Fibroblast of skin of left biceps (primary cell): ENCODE results near the gene ZNF18.
A peak's percentile ranks its signal among the peaks of the same experiment; 100 is the strongest.

Experiments
- DNase-seq, 2 experiments: peaks; one replicate each; pipeline ENCODE4 v3.0.0-alpha.2; 2013; ENCODE audit warnings: low read depth in 2 of 2

Gene ZNF18

DNA sequence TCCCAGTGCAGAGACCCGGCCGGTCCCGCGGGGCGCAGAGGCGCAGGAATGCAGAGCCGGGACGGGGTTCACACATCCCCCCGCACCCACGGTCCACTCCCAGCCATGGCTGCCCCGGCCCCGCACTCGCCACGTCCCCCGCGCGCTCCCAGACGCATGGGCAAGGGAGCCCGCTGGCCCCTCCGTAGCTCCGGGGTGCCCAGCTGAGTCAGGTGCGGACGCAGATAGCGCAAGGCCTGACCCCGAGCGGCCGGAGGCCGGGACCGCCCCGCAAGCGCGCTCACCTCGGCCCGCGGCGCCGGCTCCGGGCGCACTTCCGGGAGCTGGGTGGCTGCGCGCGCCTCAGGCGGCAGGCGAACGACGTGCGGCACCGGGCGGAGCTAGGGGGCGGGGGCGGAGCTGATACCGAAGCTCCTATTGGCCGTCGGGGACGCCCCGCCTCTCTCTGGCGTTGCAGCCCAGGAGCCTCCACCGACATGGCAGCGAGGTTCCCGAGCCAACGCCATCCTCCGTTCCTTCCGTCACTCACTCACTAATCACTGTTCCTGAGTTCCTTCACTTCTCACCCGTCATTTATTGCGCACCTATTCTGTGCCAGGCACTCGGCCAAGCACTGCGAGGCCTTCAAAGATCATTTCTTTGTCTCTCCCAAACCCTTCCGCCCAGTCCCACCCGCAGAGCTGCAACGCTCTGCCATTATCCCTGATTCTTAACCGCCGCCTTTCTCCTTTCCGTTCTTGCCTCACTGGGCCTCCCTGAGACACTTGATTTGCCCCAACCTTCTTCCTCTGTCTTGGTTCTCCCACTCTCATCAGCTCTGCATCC, at the start of gene ZNF18:
ZNF18 (minus strand) TSS at position 329 of the 825 bp plus-strand sequence. CDS start 4,646 bp downstream, outside the sequence.
- DNase-seq, result peak; percentile 78

- DNase-seq, result no peak
Observed at GRCh38 chr17:12046786-12047185, 49.5 kb upstream of the ZNF18 start.

GRCh38 chr17:12043702-12044101, 46.4 kb upstream of the ZNF18 start:
- no peak for DNase-seq

- DNase-seq, result peak; percentile 33 to 36
Observed at GRCh38 chr17:12041312-12041711, 44.0 kb upstream of the ZNF18 start.

- no peak for DNase-seq
Observed at GRCh38 chr17:12040478-12040877, 43.2 kb upstream of the ZNF18 start.

DNA sequence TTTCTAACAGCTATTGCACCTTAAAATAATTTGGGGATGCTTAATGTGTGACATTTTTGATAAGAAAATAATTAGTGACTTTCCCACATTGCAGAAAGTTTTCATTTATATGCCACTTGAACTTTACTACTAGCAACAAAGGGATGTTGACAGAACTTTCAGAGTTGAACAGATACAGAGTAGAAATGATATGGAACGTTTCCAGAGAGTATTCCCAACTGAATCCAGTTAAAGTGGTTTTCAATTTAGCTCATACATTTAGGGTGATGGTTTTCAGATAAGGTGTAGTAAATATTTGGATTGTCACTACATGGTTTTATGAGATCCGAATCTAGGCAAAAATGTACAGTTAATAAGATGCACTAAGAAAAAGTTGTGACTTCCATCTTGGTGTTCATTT, 40.7 kb upstream of the ZNF18 start:
- DNase-seq, result no peak

DNA sequence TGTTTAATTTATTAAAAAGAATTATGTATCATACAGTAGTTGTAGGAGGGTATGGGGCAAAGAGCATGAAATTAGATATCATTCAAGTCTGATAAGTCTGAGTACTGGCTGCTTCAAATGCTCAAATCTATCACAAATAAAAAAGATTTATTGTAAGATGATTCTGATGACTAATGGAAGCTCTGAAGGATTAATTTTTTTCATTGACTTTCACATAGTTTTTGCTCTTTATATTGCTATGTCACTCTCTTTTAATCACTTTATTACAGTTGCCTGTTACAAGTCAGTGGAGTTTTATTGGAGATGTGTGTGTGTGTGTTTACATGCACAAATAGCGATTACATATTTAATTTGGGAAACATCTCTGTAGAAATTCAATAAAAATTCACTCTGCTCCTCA, 38.4 kb upstream of the ZNF18 start:
- no peak for DNase-seq

DNA sequence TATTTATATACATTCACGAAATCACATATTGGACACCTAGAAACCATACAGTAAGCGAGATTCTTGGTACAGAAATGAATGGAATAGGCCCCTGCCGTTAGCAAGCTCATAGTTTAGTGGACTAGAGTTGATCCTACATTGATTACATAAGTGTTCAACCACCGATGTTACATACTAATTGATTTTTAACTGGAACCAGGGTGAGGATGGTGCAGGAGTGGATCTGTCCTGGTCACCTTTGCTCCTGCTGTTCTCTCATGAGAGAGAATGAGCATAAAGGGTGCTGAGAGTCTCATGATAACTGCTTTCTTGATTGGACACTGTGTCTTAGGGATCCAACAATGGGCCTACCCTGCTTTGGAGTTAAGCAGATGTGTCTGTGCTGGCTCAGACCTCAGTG, 37.3 kb upstream of the ZNF18 start:
- no peak for DNase-seq

- no peak for DNase-seq
Observed at GRCh38 chr17:12028611-12029010, 31.3 kb upstream of the ZNF18 start.

DNA sequence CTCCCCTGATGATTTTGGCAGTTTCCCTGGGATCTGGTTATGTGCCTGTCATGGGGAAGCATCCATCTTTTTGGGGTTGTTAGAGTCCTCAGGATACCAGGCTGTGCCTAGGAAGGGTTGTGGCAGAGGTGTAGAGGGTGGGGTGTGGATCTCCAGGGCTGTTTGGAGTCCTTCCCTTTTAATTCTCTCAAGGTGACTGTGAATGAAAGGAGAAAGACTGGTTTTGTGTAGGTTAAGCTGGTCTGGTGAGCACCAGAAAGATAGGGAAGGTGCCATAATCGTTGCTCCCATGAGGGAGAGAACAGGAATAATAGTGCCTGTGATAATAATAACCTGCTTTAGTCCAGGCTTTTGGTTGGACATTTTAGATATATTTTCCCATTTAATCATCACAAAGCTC, 30.4 kb upstream of the ZNF18 start:
- no peak for DNase-seq

DNA sequence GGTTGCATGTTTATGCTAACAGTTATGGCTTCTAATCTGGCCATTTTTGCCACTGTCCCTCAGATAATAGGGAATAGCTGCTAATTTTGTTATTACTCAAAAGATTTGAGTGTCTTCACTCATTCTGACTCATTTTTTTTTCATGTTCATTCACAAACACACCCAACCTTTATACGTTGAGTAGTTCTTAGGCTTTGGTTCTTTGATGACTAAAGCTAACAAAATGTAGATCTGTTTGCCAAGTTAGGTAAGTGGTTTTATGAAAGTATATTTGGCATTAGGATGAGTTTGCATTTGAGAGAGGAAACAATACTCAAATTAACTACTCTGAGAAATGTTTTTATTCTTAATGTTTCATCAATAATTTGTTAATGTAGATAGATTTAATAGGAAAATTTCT, 27.1 kb upstream of the ZNF18 start:
- DNase-seq, result peak; percentile 4 to 22

DNA sequence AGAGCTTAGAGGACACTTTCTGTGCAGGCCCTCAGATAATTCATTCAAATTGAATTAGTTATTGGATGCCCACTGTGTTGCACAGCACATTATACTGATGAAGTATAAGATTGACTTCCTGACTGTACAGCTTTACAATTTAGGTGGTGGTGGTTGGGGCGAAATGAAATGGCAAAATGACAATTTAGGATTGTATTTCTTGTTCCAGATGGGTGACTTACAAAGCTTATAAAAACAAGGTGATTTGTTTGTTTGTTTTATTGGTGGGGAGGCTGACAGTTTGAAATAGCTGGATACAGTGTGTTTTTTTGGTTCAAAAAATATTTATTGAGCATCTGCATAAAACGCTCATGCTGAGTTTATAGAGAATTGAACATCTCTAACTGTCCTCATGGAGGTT, 25.0 kb upstream of the ZNF18 start:
- DNase-seq, result no peak

- no peak for DNase-seq
Observed at GRCh38 chr17:12021623-12022140, 24.4 kb upstream of the ZNF18 start.

DNA sequence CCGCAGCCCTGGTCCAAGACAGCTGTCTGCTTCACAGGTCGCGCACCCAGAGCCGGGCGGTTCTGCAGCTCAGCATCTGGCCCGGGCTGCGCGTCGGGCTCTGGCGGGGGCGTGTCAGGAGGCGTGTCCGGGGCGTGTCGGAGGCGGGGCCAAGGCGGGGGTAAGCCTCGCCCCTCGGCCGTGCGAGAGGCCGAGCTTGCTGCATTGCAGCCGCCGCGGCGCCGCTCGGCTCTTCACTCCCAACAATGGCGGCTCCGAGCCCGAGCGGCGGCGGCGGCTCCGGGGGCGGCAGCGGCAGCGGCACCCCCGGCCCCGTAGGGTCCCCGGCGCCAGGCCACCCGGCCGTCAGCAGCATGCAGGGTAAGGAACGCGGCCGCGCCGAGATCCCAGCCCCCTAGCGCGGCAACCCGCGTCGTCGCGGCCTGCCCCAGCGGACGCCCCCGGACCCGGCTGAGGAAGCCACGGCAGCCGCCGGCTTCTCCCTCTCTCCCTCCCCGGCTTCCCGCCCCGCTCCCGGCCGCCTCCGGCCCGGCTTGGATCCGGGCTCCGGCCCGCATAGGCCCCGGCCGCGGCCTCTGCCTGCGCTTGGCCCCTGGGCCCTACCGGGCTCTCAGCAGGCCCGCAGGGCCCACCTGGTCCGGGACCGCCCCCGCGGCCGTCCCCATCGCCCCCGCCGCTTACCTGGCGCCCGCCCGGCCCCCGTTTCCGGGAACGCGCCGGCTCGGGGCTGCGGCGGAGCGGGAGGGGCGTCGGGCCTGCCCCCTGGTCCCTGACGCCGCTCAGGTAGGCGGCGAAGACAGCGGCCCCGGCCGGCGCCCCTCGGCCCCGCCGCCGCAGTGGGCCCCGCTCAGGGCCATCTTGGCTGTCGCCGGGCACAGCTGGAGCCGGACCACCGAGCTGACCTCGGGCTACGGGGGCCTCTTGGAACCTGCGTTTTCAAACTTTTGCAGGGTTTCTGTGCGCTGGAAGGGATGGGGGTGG, 23.7 kb upstream of the ZNF18 start, which contains the start of gene MAP2K4:
MAP2K4 (plus strand) TSS at position 236 of the 981 bp plus-strand sequence; CDS start at position 246, 10 bp downstream.
- DNase-seq, result peak; percentile 62 to 66

DNA sequence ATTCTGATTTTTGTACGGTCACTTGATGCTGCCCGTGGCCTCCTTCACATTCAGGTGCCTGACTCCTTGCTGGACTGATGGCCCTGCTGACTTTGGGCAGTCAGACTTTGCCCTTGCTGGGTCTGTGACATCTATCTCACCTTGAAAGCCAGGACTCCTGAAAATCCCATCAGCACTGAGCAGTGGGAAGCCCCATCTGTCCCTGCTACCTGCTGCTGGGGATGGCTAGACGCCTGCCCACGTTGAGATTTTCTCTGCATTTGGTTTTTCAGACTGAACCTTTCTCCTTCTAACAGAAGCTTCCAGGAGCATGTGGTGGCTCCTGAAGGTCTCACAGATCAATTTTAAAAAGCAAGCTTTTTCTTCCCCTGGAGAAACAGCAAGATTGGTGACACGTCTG, 10.2 kb upstream of the ZNF18 start:
- DNase-seq, result no peak

DNA sequence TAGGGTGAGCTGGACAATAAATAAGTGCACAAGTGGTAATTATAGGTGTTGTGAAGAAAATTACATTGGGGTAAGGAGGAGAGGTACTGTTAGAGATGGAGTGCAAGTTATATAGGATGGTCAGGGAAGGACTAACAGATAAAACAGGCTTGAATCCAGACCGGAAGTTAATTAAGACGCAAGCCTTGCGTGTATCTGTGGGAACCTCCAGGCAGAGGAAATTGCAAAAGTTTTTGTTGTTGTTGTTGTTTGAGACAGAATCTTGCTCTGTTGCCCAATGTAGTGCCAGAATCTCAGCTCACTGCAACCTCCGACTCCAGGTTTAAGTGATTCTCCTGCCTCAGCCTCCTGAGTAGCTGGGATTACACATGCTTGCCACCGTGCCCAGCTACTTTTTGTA, 2.4 kb upstream of the ZNF18 start:
- DNase-seq, result no peak

DNA sequence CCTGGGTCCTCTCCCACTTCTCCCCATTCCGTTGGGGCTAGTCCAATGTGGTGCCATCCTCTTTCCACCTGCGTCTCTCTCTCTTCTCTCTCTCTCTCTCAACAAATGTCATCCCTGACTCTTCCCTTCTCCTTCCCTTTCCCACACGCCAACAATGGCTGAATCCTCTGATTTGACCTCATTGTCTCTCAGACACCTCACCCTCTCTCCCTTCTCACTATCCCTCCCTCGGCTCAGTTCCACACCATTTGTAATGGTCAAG, 628 bp upstream of the ZNF18 start:
- DNase-seq, result no peak

GRCh38 chr17:11996722-11997146, 541 bp downstream of the ZNF18 start:
- DNase-seq, result peak in 1 of 2 experiments; percentile 1

- no peak for DNase-seq
Observed at GRCh38 chr17:11991461-11991860, 5.8 kb downstream of the ZNF18 start.

GRCh38 chr17:11990363-11990983, 6.8 kb downstream of the ZNF18 start:
- DNase-seq, result no peak

DNA sequence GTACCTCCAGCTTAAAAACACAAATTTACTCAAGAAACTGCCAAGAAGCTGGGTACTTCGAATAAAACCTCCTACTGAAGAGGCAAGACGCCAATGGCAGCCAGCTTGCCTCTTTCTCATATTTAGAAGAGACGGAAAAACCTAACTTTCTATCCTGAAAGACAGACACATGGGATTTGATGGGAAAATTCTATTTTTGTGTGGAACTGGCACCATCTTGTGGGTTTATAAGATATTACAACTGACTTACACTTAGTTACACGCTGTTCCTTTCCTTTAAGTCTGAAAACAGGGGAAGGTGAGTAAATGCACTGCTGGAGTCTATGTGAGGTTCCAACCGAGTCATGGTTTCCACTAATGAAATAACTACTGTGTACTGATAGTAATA, 10.3 kb downstream of the ZNF18 start:
- DNase-seq, result peak; percentile 10 to 16
